HepG2 (cell line): ENCODE measurements around the gene NXPE4. TPM values are rescaled to one million over a fixed set of nuclear protein-coding genes. Genes with fewer than 3 reads are reported as not detected.
"Not testable (repeated sequence)": the region's sequence is repeated elsewhere in the genome, so short reads cannot be mapped to it uniquely, and the experiment has no call there.

Source experiments
- ATAC-seq: fragments of 200-7000 bp; cut with Tn5 transposase; 3 replicates; pipeline ENCODE4 v1.9.1; 2020; ENCODE audit warnings: mild to moderate bottlenecking, moderate library complexity
- BruUV-seq: library from RNA; stranded (reverse); fragments of 400-500 nt; replicated peaks from 2 replicates; lab custom pipeline; 2021; lab: Mats Ljungman, UMichigan
- CTCF ChIA-PET: fragments of 300-600 bp; formaldehyde crosslinking; extraction: SDS; loops from one replicate; lab custom pipeline; 2021; ENCODE audit warnings: low total read pairs, inconsistent platforms, low intra/inter-chr PET ratio; lab: Yijun Ruan, JAX
- POLR2A ChIA-PET: fragments of 350-600 bp; sonication (Branson Sonifier 250); formaldehyde crosslinking; loops from one replicate; lab custom pipeline; 2020; ENCODE audit warnings: antibody characterized with exemption, inconsistent platforms; lab: Yijun Ruan, JAX
- DNase-seq: peaks from one replicate; pipeline ENCODE4 v3.0.0-alpha.2; 2015; ENCODE audit warnings: low spot score
- FAIRE-seq: peaks from 3 replicates; lab custom pipeline; 2011; peaks lifted over from hg19 to GRCh38; lab: Jason Lieb, UNC
- H2AFZ ChIP-seq: one replicate; pipeline ENCODE4 v1.6.1; 2011; ENCODE audit warnings: low read length, inconsistent platforms
- H3K27ac ChIP-seq: fragments of 300-600 bp; 3 replicates; pipeline ENCODE4 v1.8.0; 2011; ENCODE audit warnings: mixed run types, mild to moderate bottlenecking, mixed read lengths, low read length, inconsistent platforms; ENCODE audit not compliant: insufficient read depth; ENCODE audit errors: extremely low read length
- H3K27me3 ChIP-seq, 2 experiments: fragments of 200-600 bp in 1 of 2; 2 replicates in 1 of 2; 3 replicates in 1 of 2; pipeline versions ENCODE4 v1.6.0 to v1.8.0; 2011; ENCODE audit warnings: low read length in 2 of 2, mild to moderate bottlenecking in 2 of 2, moderate library complexity in 2 of 2, inconsistent platforms in 1 of 2; ENCODE audit not compliant: insufficient read depth in 2 of 2, control insufficient read depth in 1 of 2
- H3K36me3 ChIP-seq, 2 experiments: fragments of 200-600 bp in 1 of 2; replicated peaks in 1 of 2; 2 replicates in 1 of 2; 3 replicates in 1 of 2; pipeline versions ENCODE4 v1.5.1 to v1.8.0; 2011; ENCODE audit warnings: low read length in 2 of 2, inconsistent platforms in 1 of 2; ENCODE audit not compliant: insufficient read depth in 2 of 2, control insufficient read depth in 1 of 2
- H3K4me1 ChIP-seq: 2 replicates; pipeline ENCODE4 v1.5.1; 2012; ENCODE audit warnings: low read length, inconsistent platforms; ENCODE audit not compliant: insufficient read depth
- H3K4me2 ChIP-seq: 2 replicates; pipeline ENCODE4 v1.6.0; 2011; ENCODE audit warnings: low read depth, low read length, inconsistent platforms
- H3K4me3 ChIP-seq, 3 experiments: fragments of 200-600 bp in 1 of 3; sonication (generic), shearing (Covaris generic) in 1 of 3; replicated peaks in 1 of 3; 2 replicates each; pipeline ENCODE4 v1.5.1; 2011 to 2016; ENCODE audit warnings: low read length in 3 of 3, inconsistent platforms in 2 of 3, low read depth in 2 of 3, mild to moderate bottlenecking in 2 of 3, control low read depth in 1 of 3, mixed read lengths in 1 of 3; ENCODE audit not compliant: insufficient read depth in 1 of 3
- H3K79me2 ChIP-seq: one replicate; pipeline ENCODE4 v1.6.1; 2011; ENCODE audit warnings: low read length, inconsistent platforms; ENCODE audit not compliant: insufficient read depth
- H3K9ac ChIP-seq: 2 replicates; pipeline ENCODE4 v1.6.0; 2011; ENCODE audit warnings: mild to moderate bottlenecking, low read depth, low read length, inconsistent platforms; ENCODE audit not compliant: insufficient read depth
- H3K9me3 ChIP-seq: 2 replicates; pipeline ENCODE4 v1.5.1; 2012; ENCODE audit warnings: mild to moderate bottlenecking, low read length
- H4K20me1 ChIP-seq: 2 replicates; pipeline ENCODE4 v1.6.0; 2011; ENCODE audit warnings: inconsistent platforms, mild to moderate bottlenecking, low read length, moderate library complexity; ENCODE audit not compliant: insufficient read depth
- WGBS: methylation state at CpG from one replicate; pipeline ENCODE4 v1.1.6; 2017; ENCODE audit warnings: low lambda C conversion rate; 5-methylcytosine and 5-hydroxymethylcytosine counted together
- in situ Hi-C: cut with HindIII; loops from 2 replicates; pipeline ENCODE4 v1.10.0; 2017; ENCODE audit warnings: low pct_unique_long_range_greater_than_20kb; ENCODE audit not compliant: extremely low pct_ligation_motif_present
- intact Hi-C: fragments of 100-400 bp; cut with micrococcal nuclease; formaldehyde crosslinking; loops from one replicate; pipeline ENCODE4 v1.10.0; 2022; ENCODE audit not compliant: unreplicated experiment
- polyA plus RNA-seq, 8 experiments: library from polyadenylated mRNA; depleted of rRNA in 3 of 8; stranded (reverse) in 7 of 8; unstranded in 1 of 8; fragments of >200 nt; fragmentation: Illumina TruSeq in 4 of 8; extraction: Trizol in 4 of 8; gene quantifications; 2 replicates each; pipeline versions ENCODE4 v1.2.1 to v1.2.3, GENCODE V29; 2011 to 2016; ENCODE audit warnings: low read depth in 4 of 8, missing spikeins in 1 of 8, mixed read lengths in 1 of 8; ENCODE audit not compliant: insufficient read depth in 1 of 8
- total RNA-seq, 5 experiments: library from RNA; depleted of rRNA; stranded (reverse); fragments of >200 nt; fragmentation: Illumina TruSeq; extraction: Trizol; gene quantifications; 2 replicates each; pipeline ENCODE4 v1.2.3, GENCODE V29; 2016; ENCODE audit warnings: low read depth in 1 of 5
- TF ChIP-seq, protein P1 (sequence below): fragments of 450-650 bp; IDR thresholded peaks from 2 replicates; pipeline ENCODE4 v1.6.1; 2016
- TF ChIP-seq, protein P2 (sequence below): sonication (generic); formaldehyde crosslinking; IDR thresholded peaks from 2 replicates; pipeline ENCODE4 v1.5.0; 2020; ENCODE audit warnings: mild to moderate bottlenecking, missing genetic modification reagents

Gene NXPE4
- total and polyA plus RNA-seq, 2 of the 13 experiments (the other 11 are each of a cell fraction or from before 2014, with no cell fraction given), result not detected

DNA sequence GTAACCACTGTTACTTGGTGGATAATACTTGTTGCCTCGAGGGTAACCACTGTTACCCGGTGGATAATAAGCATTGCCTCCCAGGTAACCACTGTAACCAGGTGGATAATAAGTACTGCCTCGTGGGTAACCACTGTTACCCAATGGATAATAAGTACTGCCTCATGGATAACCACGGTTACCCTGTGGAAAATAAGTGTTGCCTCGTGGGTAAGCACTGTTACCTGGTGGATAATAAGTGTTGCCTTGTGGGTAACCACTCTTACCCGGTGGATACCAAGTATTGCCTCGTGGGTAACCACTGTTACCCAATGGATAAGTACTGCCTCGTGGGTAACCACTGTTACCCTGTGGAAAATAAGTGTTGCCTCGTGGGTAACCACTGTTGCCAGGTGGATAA is 13.0 kb upstream of the NXPE4 start:
- H3K36me3 ChIP-seq, in situ Hi-C loops, H3K27me3 ChIP-seq, CTCF ChIA-PET, intact Hi-C loops, POLR2A ChIA-PET, H4K20me1 ChIP-seq, DNase-seq, ATAC-seq, H3K79me2 ChIP-seq, H2AFZ ChIP-seq, H3K9ac ChIP-seq, FAIRE-seq, H3K4me3 ChIP-seq, H3K4me2 ChIP-seq, H3K27ac ChIP-seq, H3K4me1 ChIP-seq, BruUV-seq: not testable (repeated sequence)
- H3K9me3 ChIP-seq, result peaks cover 98% of the 10 kb centered on the region
- 2% methylated on average over 8 of the region's 9 CpGs for WGBS

DNA sequence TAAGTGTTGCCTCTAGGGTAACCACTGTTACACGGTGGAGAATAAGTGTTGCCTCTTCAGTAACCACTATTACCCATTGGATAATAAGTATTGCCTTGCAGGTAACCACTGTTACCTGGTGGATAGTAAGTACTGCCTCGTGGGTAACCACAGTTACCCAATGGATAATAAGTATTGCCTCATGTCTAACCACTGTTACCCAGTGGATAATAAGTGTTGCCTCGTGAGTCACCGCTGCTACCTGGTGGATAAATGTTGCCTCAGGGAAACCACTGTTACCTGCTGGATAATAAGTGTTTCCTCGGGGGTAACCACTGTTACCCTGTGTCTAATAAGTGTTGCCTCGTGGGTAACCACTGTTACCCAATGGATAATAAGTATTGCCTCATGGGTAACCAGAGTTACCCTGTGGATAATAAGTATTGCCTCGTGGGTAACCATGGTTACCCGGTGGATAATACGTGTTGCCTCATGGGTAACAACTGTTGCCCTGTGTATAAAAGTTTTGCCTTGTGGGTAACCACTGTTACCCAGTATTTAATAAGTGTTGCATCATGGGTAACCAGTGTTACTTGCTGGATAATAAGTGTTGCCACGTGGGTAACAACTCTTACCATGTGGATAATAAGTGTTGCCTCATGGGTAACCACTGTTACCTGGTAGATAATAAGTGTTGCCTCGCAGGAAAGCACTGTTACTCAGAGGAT is 12.3 kb upstream of the NXPE4 start:
- H3K9me3 ChIP-seq, result peaks cover 91% of the 10 kb centered on the region
- no peak overlapping the region for H3K4me2 ChIP-seq
- no peak for FAIRE-seq
- intact Hi-C loops (no loop called here), in situ Hi-C loops (no loop called here)
- H3K27ac ChIP-seq, result no peak overlapping the region
- DNase-seq, result no peak
- H2AFZ ChIP-seq, result no peak overlapping the region
- H4K20me1 ChIP-seq, result no peaks in the 10 kb centered on the region
- no peaks in the 10 kb centered on the region for H3K4me1 ChIP-seq
- 20% methylated on average over 11 of the region's 11 CpGs for WGBS
- no peaks in the 10 kb centered on the region for H3K36me3 ChIP-seq
- no TSS peak for BruUV-seq
- H3K27me3 ChIP-seq, result no peaks in the 10 kb centered on the region
- TF ChIP-seq, protein P1, sequence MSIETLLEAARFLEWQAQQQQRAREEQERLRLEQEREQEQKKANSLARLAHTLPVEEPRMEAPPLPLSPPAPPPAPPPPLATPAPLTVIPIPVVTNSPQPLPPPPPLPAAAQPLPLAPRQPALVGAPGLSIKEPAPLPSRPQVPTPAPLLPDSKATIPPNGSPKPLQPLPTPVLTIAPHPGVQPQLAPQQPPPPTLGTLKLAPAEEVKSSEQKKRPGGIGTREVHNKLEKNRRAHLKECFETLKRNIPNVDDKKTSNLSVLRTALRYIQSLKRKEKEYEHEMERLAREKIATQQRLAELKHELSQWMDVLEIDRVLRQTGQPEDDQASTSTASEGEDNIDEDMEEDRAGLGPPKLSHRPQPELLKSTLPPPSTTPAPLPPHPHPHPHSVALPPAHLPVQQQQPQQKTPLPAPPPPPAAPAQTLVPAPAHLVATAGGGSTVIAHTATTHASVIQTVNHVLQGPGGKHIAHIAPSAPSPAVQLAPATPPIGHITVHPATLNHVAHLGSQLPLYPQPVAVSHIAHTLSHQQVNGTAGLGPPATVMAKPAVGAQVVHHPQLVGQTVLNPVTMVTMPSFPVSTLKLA, result peak; percentile 98
- TF ChIP-seq, protein P2, sequence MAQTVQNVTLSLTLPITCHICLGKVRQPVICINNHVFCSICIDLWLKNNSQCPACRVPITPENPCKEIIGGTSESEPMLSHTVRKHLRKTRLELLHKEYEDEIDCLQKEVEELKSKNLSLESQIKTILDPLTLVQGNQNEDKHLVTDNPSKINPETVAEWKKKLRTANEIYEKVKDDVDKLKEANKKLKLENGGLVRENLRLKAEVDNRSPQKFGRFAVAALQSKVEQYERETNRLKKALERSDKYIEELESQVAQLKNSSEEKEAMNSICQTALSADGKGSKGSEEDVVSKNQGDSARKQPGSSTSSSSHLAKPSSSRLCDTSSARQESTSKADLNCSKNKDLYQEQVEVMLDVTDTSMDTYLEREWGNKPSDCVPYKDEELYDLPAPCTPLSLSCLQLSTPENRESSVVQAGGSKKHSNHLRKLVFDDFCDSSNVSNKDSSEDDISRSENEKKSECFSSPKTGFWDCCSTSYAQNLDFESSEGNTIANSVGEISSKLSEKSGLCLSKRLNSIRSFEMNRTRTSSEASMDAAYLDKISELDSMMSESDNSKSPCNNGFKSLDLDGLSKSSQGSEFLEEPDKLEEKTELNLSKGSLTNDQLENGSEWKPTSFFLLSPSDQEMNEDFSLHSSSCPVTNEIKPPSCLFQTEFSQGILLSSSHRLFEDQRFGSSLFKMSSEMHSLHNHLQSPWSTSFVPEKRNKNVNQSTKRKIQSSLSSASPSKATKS (CRISPR knock-in tag), result no peak
- TF ChIP-seq, all 625 proteins: peak for 1
- H3K9ac ChIP-seq, result no peak overlapping the region
- ChIA-PET CTCF (no interaction called here), POLR2A (no interaction called here)
- H3K79me2 ChIP-seq, result no peaks in the 10 kb centered on the region
- ATAC-seq, result no peak
- H3K4me3 ChIP-seq, result no peak overlapping the region

DNA sequence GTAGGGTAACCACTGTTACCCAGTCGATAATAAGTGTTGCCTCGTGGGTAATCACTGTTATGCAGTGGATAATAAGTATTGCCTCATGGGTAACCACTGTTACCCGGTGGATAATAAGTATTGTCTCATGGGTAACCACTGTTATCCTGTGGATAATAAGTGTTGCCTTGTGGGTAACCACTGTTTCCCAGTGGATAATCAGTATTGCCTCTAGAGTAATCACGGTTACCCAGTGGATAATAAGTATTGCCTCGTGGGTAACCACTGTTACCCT is 11.2 kb upstream of the NXPE4 start:
- DNase-seq, ATAC-seq, intact Hi-C loops, in situ Hi-C loops, BruUV-seq, H4K20me1 ChIP-seq, H3K27ac ChIP-seq, H3K4me2 ChIP-seq, H2AFZ ChIP-seq, FAIRE-seq, H3K9ac ChIP-seq, POLR2A ChIA-PET, H3K79me2 ChIP-seq, H3K4me3 ChIP-seq, H3K36me3 ChIP-seq, CTCF ChIA-PET, H3K4me1 ChIP-seq, H3K27me3 ChIP-seq: not testable (repeated sequence)
- 2% methylated on average over 5 of the region's 5 CpGs for WGBS
- peaks cover 79% of the 10 kb centered on the region for H3K9me3 ChIP-seq
